Prostate gland (tissue), 2 donors: ENCODE results near the gene GEMIN7. TPM values are rescaled to one million over a fixed set of nuclear protein-coding genes. Genes with fewer than 3 reads are reported as not detected.

ENCODE experiments used
- DNase-seq: peaks from one replicate; pipeline ENCODE4 v3.0.0-alpha.2; 2019; ENCODE audit warnings: low spot score
- H3K27ac ChIP-seq, 2 donors: fragments of 200-600 bp; sonication (generic); 2 replicates each; pipeline ENCODE4 v1.5.1; 2017 to 2019
- H3K27me3 ChIP-seq: fragments of 200-600 bp; sonication (generic); replicated peaks from 2 replicates; pipeline ENCODE4 v1.5.1; 2019; ENCODE audit not compliant: insufficient read depth
- H3K36me3 ChIP-seq, 2 donors: fragments of 200-600 bp; sonication (generic); 1 replicate in 1 of 2; 2 replicates in 1 of 2; pipeline versions ENCODE4 v1.5.1 to v1.8.1; 2017 to 2019
- H3K4me1 ChIP-seq: fragments of 200-600 bp; sonication (generic); replicated peaks from 2 replicates; pipeline ENCODE4 v1.5.1; 2019
- H3K4me3 ChIP-seq, 2 donors: fragments of 200-600 bp; sonication (generic); 2 replicates each; pipeline ENCODE4 v1.5.1; 2017 to 2019
- H3K9me3 ChIP-seq: fragments of 200-600 bp; sonication (generic); 2 replicates; pipeline ENCODE4 v1.5.1; 2017
- POLR2A ChIP-seq: fragments of 450-650 bp; IDR thresholded peaks from one replicate; pipeline ENCODE4 v1.6.1; 2016; ENCODE audit warnings: antibody characterized with exemption, mild to moderate bottlenecking
- POLR2AphosphoS5 ChIP-seq: sonication (generic); formaldehyde crosslinking; IDR thresholded peaks from one replicate; pipeline ENCODE4 v1.6.1; 2017; ENCODE audit warnings: antibody characterized with exemption
- WGBS: methylation state at CpG from one replicate; pipeline ENCODE4 v1.1.5; 2018; 5-methylcytosine and 5-hydroxymethylcytosine counted together
- intact Hi-C: fragments of 100-400 bp; cut with DNase I; formaldehyde crosslinking; loops from one replicate; pipeline ENCODE4 v1.14.2; 2022
- total RNA-seq, 2 donors: library from RNA; depleted of rRNA; stranded (reverse); fragments of >200 nt; gene quantifications; one replicate each; pipeline ENCODE4 v1.1.0, GENCODE V29; 2016
- TF ChIP-seq, protein P1 (sequence below), 4 experiments: fragments of 200-600 bp in 2 of 4; fragments of 450-650 bp in 2 of 4; sonication (generic) in 2 of 4; IDR thresholded peaks; 1 replicate in 3 of 4; 2 replicates in 1 of 4; pipeline ENCODE4 v1.5.1; 2016 to 2019; ENCODE audit warnings: antibody characterized with exemption in 4 of 4, mild to moderate bottlenecking in 2 of 4, moderate library complexity in 2 of 4

GEMIN7 gene
- total RNA-seq, 2 donors from 2014 or later, result 13.9 to 41.0 TPM

- Histone ChIP-seq H3K36me3 (no peaks in the 10 kb centered on the region), H3K4me3 (no peak overlapping the region), H3K4me1 (peaks cover 6% of the 10 kb centered on the region), H3K9me3 (no peaks in the 10 kb centered on the region), H3K27me3 (no peaks in the 10 kb centered on the region), H3K27ac (no peak overlapping the region)
- TF ChIP-seq POLR2A (no peak), POLR2AphosphoS5 (no peak)
- TF ChIP-seq, protein P1, sequence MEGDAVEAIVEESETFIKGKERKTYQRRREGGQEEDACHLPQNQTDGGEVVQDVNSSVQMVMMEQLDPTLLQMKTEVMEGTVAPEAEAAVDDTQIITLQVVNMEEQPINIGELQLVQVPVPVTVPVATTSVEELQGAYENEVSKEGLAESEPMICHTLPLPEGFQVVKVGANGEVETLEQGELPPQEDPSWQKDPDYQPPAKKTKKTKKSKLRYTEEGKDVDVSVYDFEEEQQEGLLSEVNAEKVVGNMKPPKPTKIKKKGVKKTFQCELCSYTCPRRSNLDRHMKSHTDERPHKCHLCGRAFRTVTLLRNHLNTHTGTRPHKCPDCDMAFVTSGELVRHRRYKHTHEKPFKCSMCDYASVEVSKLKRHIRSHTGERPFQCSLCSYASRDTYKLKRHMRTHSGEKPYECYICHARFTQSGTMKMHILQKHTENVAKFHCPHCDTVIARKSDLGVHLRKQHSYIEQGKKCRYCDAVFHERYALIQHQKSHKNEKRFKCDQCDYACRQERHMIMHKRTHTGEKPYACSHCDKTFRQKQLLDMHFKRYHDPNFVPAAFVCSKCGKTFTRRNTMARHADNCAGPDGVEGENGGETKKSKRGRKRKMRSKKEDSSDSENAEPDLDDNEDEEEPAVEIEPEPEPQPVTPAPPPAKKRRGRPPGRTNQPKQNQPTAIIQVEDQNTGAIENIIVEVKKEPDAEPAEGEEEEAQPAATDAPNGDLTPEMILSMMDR (IDR thresholded peaks at IDR 0.05), result no peak
- intact Hi-C loops, result no loop called here
- DNase-seq, result no peak
- WGBS, result 86% methylated on average over 5 of the region's 5 CpGs
These were observed 49.1 kb downstream of the GEMIN7 start for GRCh38 chr19:45128146-45128545.

- Histone ChIP-seq H3K36me3 (no peaks in the 10 kb centered on the region), H3K27ac (no peak overlapping the region), H3K9me3 (no peaks in the 10 kb centered on the region), H3K4me1 (no peaks in the 10 kb centered on the region), H3K4me3 (no peak overlapping the region), H3K27me3 (no peaks in the 10 kb centered on the region)
- DNase-seq, result no peak
- TF ChIP-seq POLR2AphosphoS5 (no peak), POLR2A (no peak)
- TF ChIP-seq, protein P1 (IDR thresholded peaks at IDR 0.05), result no peak
- intact Hi-C loops, result no loop called here
- WGBS, result 89% methylated on average over 5 of the region's 5 CpGs
These were observed 49.7 kb downstream of the GEMIN7 start for GRCh38 chr19:45128806-45129205.

GRCh38 chr19:45130236-45130635, 51.2 kb downstream of the GEMIN7 start:
- Histone ChIP-seq H3K27me3 (no peaks in the 10 kb centered on the region), H3K36me3 (no peaks in the 10 kb centered on the region), H3K9me3 (no peaks in the 10 kb centered on the region), H3K4me3 (no peak overlapping the region), H3K27ac (no peak overlapping the region), H3K4me1 (no peaks in the 10 kb centered on the region)
- no peak for DNase-seq
- intact Hi-C loops, result no loop called here
- TF ChIP-seq POLR2A, result no peak
- TF ChIP-seq, protein P1 (IDR thresholded peaks at IDR 0.05), result no peak
- TF ChIP-seq POLR2AphosphoS5, result no peak
- WGBS, result 86% methylated on average over 13 of the region's 13 CpGs

DNA sequence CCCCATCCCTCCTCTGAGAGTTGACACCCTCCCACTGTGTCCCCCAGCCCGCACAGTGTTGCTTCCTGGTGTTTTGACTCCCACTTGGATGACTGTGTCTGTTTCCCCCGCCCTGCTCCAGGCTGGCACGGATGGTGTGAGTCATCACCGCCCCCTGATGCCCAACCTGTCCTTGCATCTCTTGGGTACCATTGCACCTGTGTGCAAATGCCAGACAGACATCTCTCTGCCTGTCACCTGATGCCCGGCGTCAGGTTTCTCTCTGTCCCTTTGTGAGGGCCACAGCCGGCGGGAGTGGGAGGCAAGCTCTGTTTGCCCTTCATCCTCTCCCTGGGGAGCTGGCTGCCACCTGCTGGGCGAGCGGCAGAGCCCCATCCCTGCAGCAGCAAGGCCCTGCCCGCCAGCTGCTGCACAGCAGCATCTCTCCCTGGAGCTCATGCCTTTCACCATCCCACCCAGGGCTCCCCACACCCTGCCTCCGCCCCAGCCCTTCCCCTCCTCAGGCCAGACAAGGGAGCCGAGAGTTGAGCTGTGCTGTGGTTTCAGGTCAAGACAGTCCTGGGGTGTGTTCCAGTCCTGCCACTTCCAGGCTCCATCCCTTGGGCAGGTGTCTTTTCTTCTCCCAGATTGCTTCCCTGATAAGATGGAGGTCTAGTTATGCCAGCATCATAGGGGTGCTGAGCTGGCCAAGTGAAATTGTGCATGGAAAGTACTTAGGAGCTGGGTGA, 52.0 kb downstream of the GEMIN7 start:
- intact Hi-C loops, result no loop called here
- 45% methylated on average over 13 of the region's 13 CpGs for WGBS
- Histone ChIP-seq H3K27ac (no peak overlapping the region), H3K27me3 (no peaks in the 10 kb centered on the region), H3K9me3 (no peaks in the 10 kb centered on the region), H3K36me3 (no peaks in the 10 kb centered on the region), H3K4me1 (no peaks in the 10 kb centered on the region), H3K4me3 (no peak overlapping the region)
- TF ChIP-seq, protein P1 (IDR thresholded peaks at IDR 0.05), result peak in 3 of 4 experiments; percentile 8 to 54 (median 31)
- TF ChIP-seq POLR2AphosphoS5, result no peak
- DNase-seq, result peak; percentile 21

DNA sequence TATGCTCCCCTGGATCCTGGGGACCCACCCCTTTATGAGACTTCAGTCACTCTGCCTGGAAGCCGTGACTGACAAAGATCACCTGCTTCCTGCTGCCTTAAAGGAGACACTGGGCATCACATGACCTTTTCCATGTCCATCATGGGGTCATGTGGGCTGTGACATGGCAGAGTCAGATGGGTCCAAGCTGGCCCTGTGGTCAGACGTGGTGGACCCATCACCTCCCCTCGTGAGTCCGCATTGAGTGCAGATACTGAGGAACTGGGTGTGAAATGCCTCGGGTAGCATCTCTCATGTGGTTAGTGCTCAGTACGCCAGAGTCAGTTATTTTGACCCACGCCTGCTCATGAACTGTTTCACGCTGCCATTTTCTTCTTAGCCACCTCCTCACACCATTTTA, 54.6 kb downstream of the GEMIN7 start:
- no peaks in the 10 kb centered on the region for H3K36me3 ChIP-seq
- TF ChIP-seq POLR2A, result no peak
- no peaks in the 10 kb centered on the region for H3K9me3 ChIP-seq
- WGBS, result 96% methylated on average over 8 of the region's 8 CpGs
- no peak overlapping the region for H3K4me3 ChIP-seq
- no peak for DNase-seq
- H3K27ac ChIP-seq, result no peak overlapping the region
- H3K27me3 ChIP-seq, result no peaks in the 10 kb centered on the region
- intact Hi-C loops, result no loop called here
- H3K4me1 ChIP-seq, result no peaks in the 10 kb centered on the region
